Esophagus muscularis mucosa (tissue), 4 donors: Measurements from ENCODE around the gene ANKS1A.

Experiments used
- CTCF ChIP-seq, 3 experiments: fragments of 200-600 bp in 2 of 3; fragments of 450-650 bp in 1 of 3; sonication (generic) in 2 of 3; IDR thresholded peaks; one replicate each; pipeline ENCODE4 v1.5.1; 2017 to 2019; ENCODE audit warnings: antibody characterized with exemption in 3 of 3, mild to moderate bottlenecking in 2 of 3, moderate library complexity in 1 of 3
- EP300 ChIP-seq: sonication (generic); formaldehyde crosslinking; IDR thresholded peaks from one replicate; pipeline ENCODE4 v1.6.1; 2017; ENCODE audit warnings: antibody characterized with exemption
- POLR2A ChIP-seq: fragments of 450-650 bp; IDR thresholded peaks from one replicate; pipeline ENCODE4 v1.6.1; 2017; ENCODE audit warnings: antibody characterized with exemption, moderate library complexity, mild to moderate bottlenecking, low read depth
- POLR2AphosphoS5 ChIP-seq, 2 donors: sonication (generic); formaldehyde crosslinking; IDR thresholded peaks; one replicate each; pipeline ENCODE4 v1.6.1; 2017; ENCODE audit warnings: antibody characterized with exemption in 2 of 2

GRCh38 chr6:35051396-35051795 is 162.3 kb downstream of the ANKS1A start:
- TF ChIP-seq POLR2A (no peak), EP300 (no peak), CTCF (IDR thresholded peaks at IDR 0.05) (no peak), POLR2AphosphoS5 (IDR thresholded peaks at IDR 0.05) (no peak)
